NCI-H2227 treated with DMSO at 0.1 percent for 48 hours (cell line): ENCODE data around the gene BAIAP2L1.
"Not testable (repeated sequence)": the region's sequence is repeated elsewhere in the genome, so short reads cannot be mapped to it uniquely, and the experiment has no call there.

Source experiments
- DNase-seq: peaks from one replicate; lab custom pipeline; 2025; lab: John Stamatoyannopoulos, UW

The BAIAP2L1 gene

GRCh38 chr7:98399462-98399861 is 1.4 kb downstream of the BAIAP2L1 start:
- no peak for DNase-seq

- no peak for DNase-seq
These were observed 2.1 kb downstream of the BAIAP2L1 start for GRCh38 chr7:98398567-98399372.

GRCh38 chr7:98396768-98397167 is 4.1 kb downstream of the BAIAP2L1 start:
- DNase-seq, result no peak

GRCh38 chr7:98395951-98396350 is 4.9 kb downstream of the BAIAP2L1 start:
- no peak for DNase-seq

- no peak for DNase-seq
These were observed 5.4 kb downstream of the BAIAP2L1 start for GRCh38 chr7:98395481-98395880.

- DNase-seq, result no peak
These were observed 6.5 kb downstream of the BAIAP2L1 start for GRCh38 chr7:98394377-98394836.

- DNase-seq, result no peak
These were observed 13.2 kb downstream of the BAIAP2L1 start for GRCh38 chr7:98387544-98388226.

GRCh38 chr7:98387131-98387530 is 13.8 kb downstream of the BAIAP2L1 start:
- no peak for DNase-seq

- not testable (repeated sequence) for DNase-seq
These were observed 15.4 kb downstream of the BAIAP2L1 start for GRCh38 chr7:98385532-98385931.

GRCh38 chr7:98378210-98378819 is 22.6 kb downstream of the BAIAP2L1 start:
- DNase-seq, result no peak

GRCh38 chr7:98376711-98377110 is 24.2 kb downstream of the BAIAP2L1 start:
- DNase-seq, result no peak

- DNase-seq, result no peak
These were observed 25.2 kb downstream of the BAIAP2L1 start for GRCh38 chr7:98375664-98376063.

- no peak for DNase-seq
These were observed 26.6 kb downstream of the BAIAP2L1 start for GRCh38 chr7:98374285-98374680.

- DNase-seq, result no peak
These were observed 27.9 kb downstream of the BAIAP2L1 start for GRCh38 chr7:98372993-98373392.

GRCh38 chr7:98369726-98370125 is 31.2 kb downstream of the BAIAP2L1 start:
- no peak for DNase-seq

GRCh38 chr7:98368716-98369115 is 32.2 kb downstream of the BAIAP2L1 start:
- no peak for DNase-seq

GRCh38 chr7:98366562-98366938 is 34.3 kb downstream of the BAIAP2L1 start:
- no peak for DNase-seq

- no peak for DNase-seq
These were observed 34.9 kb downstream of the BAIAP2L1 start for GRCh38 chr7:98365863-98366561.

- no peak for DNase-seq
These were observed 36.7 kb downstream of the BAIAP2L1 start for GRCh38 chr7:98364220-98364619.

GRCh38 chr7:98362517-98362916 is 38.4 kb downstream of the BAIAP2L1 start:
- DNase-seq, result no peak

GRCh38 chr7:98360221-98361130 is 40.4 kb downstream of the BAIAP2L1 start:
- no peak for DNase-seq
